ENCODE data around the gene ETFDH.
"Not testable (repeated sequence)": the region's sequence is repeated elsewhere in the genome, so short reads cannot be mapped to it uniquely, and the experiment has no call there.

ETFDH gene

GRCh38 chr4:158671915-158672806, at the start of gene ETFDH:
ETFDH (plus strand) TSS chr4:158672296; CDS start chr4:158672457, 161 bp downstream.
- DNase-seq (ENCODE audit: low read depth in 3 of 3, low spot score in 1 of 3): peak; percentile 92 to 97 (median 96)

DNA sequence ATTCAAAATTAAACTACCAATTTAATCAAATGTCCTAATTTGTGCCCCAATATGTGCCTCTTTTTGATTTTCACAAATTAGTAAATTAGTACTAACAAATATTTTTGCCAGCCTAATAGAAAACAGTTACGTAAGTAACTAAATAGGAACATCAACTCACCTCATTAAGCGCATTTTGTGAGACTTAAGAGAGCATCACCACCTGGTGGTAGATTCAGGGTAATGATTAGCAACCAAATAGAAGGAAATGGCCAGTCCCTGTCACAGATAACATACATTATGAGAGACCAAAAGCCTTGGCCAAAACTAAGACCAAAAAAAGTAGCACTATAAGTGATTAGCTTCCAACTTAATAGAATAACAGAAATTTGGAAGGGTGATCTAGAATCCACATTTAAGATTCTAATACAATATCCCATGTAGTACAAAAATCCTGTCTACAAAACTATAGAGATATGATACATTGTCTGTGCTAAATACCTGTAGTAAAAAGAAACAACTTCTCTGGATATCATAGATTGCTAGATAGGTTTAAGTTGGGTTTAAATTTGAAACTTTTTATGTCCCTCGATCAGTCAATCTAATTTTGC, 47.1 kb upstream of the ETFDH start:
- DNase-seq (ENCODE audit: low read depth in 3 of 3, low spot score in 1 of 3): no peak

DNA sequence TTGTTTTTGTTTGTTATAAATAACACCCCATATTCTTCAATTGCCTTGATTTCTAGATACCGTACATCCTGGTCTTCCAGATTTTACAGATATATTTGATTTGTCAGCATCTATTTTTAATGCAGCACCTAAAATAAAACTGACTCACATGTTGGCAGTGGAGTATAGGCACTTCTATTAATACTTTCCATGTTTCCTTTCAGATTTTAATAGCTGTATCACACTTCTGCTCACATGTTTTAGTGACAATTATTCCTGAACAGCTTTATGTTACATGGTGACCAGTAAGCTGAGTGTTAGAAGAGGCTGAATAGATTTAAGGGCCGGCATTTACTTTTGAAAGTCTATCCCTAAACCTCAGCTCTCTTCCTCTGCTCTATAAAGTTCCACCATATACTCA, 46.6 kb upstream of the ETFDH start:
- DNase-seq (ENCODE audit: low read depth in 3 of 3, low spot score in 1 of 3): no peak

GRCh38 chr4:158630893-158631292, 41.2 kb upstream of the ETFDH start:
- DNase-seq (ENCODE audit: low read depth in 3 of 3, low spot score in 1 of 3): no peak

DNA sequence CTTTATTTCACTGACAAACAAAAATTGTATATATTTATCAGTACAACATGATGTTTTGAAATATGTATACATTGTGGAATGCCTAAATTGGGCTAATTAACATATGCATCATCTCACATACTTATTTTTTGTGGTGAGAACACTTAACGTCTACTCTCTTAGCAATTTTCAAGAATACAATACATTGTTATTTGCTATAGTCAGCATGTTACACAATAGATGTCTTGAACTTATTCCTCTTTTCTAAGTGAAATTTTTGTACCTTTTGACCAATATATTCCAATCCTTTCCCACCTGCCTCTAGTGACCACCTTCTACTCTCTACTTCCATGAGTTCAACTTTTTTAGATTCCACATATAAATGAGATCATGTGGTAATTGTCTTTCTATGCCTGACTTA, 35.5 kb upstream of the ETFDH start:
- DNase-seq (ENCODE audit: low read depth in 3 of 3, low spot score in 1 of 3): no peak

- DNase-seq (ENCODE audit: low read depth in 3 of 3, low spot score in 1 of 3): no peak
These were observed 27.7 kb upstream of the ETFDH start for GRCh38 chr4:158644356-158644755.

DNA sequence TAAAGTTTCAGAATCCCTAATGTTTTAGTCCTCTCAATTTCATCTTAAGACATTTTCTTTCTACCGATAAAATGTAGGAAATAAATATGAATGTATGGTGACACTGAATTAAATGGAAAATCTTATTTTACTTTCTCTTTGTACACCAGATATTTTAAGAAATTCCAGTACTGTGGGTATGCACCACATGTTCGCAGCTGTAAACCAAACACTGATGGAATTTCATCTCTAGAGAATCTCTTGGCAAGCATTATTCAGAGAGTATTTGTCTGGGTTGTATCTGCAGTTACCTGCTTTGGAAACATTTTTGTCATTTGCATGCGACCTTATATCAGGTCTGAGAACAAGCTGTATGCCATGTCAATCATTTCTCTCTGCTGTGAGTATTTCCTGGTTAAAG, 27.3 kb upstream of the ETFDH start:
- DNase-seq (ENCODE audit: low read depth in 3 of 3, low spot score in 1 of 3): no peak

DNA sequence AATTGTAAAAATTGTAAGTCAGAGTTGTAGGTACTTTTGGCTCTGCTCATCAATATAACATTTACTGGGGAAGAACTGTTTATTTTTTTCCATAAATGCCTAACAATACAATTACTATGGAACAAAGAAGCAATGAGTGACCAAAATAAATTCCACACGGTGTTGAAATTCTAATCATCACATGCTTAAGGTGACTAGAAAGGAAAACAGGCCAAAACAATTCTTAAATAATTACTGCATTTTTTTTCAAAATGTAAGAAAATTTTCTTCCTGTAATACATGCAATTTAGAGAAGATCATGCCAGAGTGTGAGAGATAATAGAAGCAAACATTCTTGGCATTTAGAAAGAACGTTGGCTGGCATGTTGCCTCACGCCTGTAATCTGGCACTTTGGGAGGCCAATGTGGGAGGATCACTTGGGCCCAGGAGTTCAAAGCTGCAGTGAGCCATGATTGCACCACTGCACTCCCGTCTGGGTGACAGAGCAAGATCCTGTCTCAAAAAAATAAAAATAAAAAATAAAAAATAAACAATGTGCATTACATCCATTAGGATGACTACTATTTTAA, 22.9 kb upstream of the ETFDH start:
- DNase-seq (ENCODE audit: low read depth in 3 of 3, low spot score in 1 of 3): no peak

DNA sequence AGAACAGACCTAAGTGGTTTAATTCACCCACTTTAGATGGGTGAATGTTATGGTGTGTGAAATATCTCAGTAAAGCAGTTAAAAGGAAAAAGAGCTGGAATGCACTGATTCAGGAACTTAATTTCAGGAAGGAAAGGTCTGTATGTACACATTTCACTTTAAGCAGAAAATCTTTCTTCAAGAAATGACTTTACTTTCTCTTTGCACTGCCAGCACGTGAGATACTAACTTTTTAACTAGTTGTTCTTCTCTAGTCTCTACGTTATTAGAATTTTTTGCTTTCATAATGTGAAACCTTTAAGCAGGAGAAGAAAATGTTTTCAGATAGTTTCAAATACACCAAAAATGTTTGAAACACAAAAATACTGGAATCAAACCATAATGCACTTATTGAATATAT, 19.2 kb upstream of the ETFDH start:
- no peak for DNase-seq (ENCODE audit: low read depth in 3 of 3, low spot score in 1 of 3)

- no peak for DNase-seq (ENCODE audit: low read depth in 3 of 3, low spot score in 1 of 3)
These were observed 15.7 kb upstream of the ETFDH start for GRCh38 chr4:158656439-158656838.

GRCh38 chr4:158657291-158657690, 14.8 kb upstream of the ETFDH start:
- DNase-seq (ENCODE audit: low read depth in 3 of 3, low spot score in 1 of 3): no peak

GRCh38 chr4:158663255-158663654, 8.8 kb upstream of the ETFDH start:
- not testable (repeated sequence) for DNase-seq (ENCODE audit: low read depth in 3 of 3, low spot score in 1 of 3)

DNA sequence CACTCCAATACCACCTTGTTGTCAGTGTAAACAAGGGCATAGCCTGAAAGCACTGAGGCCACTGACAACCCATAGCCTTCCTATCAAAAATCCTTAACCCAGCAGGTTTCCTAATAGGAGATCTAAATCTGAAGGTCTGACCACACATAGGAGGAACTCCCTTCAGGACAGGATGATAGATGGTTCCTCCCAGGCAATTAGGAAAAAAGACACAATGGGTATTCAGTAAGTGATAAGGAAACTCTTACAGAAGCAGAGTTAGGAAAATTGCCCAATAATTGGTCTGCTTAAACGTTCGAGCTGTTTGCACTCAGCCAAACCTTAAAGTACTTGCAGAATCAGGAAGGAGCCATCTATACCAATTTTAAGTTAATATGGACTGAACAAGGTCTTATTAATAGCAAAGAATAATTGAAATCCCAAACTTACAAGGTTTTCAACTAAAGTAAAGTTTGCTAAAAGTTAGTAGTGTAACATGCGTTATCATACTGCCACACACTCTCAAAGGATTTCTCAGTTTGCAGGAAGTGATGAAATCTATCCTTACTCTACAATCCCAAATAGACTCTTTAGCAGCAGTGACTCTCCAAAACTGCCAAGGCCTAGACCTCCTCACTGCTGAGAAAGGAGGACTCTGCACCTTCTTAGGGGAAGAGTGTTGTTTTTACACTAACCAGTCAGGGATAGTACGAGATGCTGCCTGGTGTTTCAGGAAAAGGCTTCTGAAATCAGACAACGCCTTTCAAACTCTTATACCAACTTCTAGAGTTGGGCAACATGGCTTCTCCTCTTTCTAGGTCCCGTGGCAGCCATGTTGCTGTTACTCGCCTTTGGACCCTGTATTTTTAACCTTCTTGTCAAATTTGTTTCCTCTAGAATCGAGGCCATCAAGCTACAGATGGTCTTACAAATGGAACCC, 8.1 kb upstream of the ETFDH start:
- DNase-seq (ENCODE audit: low read depth in 3 of 3, low spot score in 1 of 3): not testable (repeated sequence)

DNA sequence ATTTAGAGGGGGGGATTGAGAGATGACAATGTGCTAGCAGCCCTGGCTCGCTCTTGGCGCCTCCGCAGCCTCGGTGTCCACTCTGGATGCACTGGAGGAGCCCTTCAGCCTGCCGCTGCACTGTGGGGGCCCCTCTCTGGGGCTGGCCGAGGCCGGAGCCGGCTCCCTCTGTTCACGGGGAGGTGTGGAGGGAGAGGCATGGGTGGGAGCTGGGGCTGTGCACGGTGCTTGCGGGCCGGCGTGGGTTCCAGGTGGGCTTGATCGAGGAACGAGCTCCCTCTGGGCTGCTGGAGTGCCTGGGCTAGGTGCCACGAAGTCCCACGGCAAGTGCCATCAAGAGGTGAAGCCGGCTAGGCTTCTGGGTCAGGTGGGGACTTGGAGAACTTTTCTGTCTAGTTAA, 7.3 kb upstream of the ETFDH start:
- DNase-seq (ENCODE audit: low read depth in 3 of 3, low spot score in 1 of 3): no peak

DNA sequence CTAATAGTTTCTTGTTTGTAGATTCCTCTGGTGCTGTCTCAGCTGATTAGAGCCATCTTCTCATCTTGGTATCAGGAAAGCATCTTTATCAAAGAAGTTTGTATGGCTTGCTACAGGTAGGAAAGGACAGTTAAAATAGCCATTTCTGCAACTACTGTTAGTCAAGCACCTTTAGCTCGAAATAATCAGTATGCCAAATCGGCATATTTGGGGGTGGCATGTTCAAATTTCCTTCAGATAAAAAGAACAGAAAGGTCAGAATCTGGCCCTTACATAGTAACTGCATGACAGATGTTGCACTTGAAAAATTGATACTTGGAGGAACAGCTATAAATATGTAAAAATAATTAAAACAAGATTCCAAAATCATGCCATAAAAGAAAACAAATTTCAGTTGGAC, 5.2 kb upstream of the ETFDH start:
- DNase-seq (ENCODE audit: low read depth in 3 of 3, low spot score in 1 of 3): no peak

- DNase-seq (ENCODE audit: low read depth in 3 of 3, low spot score in 1 of 3): no peak
These were observed 4.4 kb upstream of the ETFDH start for GRCh38 chr4:158667651-158668198.

GRCh38 chr4:158669310-158669709, 2.8 kb upstream of the ETFDH start:
- DNase-seq (ENCODE audit: low read depth in 3 of 3, low spot score in 1 of 3): no peak

GRCh38 chr4:158670975-158671664, 976 bp upstream of the ETFDH start:
- peak in 1 of 3 donors; percentile 42 for DNase-seq (ENCODE audit: low read depth in 3 of 3, low spot score in 1 of 3)

DNA sequence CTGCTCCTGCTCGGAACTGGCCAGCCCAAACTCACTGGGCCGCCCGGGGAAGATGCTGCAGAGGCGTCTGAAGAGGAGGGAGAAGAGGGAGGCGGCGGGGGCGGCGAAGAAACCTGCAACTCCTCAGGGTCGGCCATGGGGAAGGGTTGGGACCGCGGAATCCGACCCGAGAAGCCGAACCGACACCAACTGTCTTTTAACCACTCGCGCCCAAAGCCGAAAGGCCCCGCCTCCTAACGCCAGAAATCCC, 506 bp upstream of the ETFDH start, which contains the start of gene C4orf46:
Gene C4orf46 (minus strand): TSS at position 223 of the 250 bp plus-strand sequence. CDS start 86 bp downstream, at position 137.
- no peak for DNase-seq (ENCODE audit: low read depth in 3 of 3, low spot score in 1 of 3)

DNA sequence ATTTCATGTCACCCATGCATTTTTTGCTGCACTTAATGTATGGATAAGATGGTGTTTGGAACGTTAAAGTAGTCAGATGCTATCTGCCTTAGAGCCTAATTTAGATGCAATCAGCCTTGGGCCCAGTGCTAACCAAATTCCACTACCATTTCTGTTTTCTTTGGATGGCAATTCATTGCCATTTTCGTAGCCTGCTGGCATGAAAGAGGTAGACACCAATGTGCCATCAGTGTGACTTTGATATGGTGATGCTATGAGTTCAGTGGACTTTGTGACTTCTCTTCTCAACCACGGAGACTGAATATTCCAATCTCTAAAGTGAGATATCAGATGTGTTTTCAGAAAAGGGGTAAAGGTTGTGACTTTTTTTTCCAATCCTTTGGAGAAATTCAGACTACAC, 1.5 kb downstream of the ETFDH start:
- no peak for DNase-seq (ENCODE audit: low read depth in 3 of 3, low spot score in 1 of 3)

- no peak for DNase-seq (ENCODE audit: low read depth in 3 of 3, low spot score in 1 of 3)
These were observed 4.0 kb downstream of the ETFDH start for GRCh38 chr4:158676076-158676475.

Measured in stimulated activated CD4-positive, alpha-beta T cell treated with anti-CD3 and anti-CD28 coated beads, TNF-alpha, amount 100 ng/mL, for 1 hour (primary cell).